C4-2B (cell line): ENCODE data around the gene HIRA.

Experiments
- H3K27ac ChIP-seq: fragments of 450-650 bp; 2 replicates; pipeline ENCODE4 v1.5.1; 2017
- ZFX ChIP-seq: fragments of 450-650 bp; IDR thresholded peaks from 2 replicates; pipeline ENCODE4 v1.6.1; 2017
- TF ChIP-seq, protein P1 (sequence below): fragments of 450-650 bp; conservative IDR thresholded peaks from 2 replicates; pipeline ENCODE4 v1.5.1; 2017; ENCODE audit warnings: mild to moderate bottlenecking

The HIRA gene

DNA sequence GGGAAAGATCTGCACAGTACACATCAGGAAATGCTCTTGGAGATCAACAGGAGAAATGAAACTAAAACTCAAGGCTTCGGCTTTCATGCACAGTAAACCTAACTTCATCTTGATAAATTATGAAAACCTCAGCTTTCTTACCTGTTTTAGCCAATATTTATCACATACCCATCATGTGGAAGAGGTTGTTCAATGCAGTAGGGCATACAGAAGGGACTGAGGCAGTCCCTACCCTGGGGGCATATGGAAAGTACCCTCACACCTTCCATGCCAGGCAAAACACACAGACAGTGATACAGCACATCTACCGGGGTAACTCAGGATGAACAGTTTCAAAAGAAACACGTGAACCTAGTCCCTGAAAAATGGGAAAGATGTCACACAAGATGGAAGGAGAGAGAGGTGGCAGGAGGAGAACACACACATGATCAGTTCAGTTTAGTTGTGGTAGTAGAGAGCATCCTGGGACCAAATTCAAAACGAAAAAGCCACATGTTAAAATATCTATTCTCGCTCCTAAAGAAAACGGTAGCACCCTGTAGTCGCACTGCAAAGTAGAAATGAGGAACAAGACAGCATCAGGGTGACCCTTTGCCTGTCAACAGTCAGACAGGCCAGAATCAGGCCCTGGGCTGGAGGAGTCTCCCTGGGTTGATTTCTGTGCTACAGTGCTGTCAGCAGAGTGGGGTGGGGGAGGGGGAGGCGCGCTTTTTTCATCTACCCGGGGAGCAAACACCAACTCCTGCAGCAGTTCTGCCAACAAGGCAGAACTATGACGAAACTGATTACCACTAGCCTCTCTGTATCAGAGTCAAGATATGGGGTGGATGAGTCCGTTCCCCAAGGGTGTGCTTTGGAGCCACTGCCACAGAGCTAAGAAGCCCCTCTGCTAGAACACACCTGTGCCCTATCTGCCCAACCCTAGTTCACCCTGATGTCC is 1.3 kb downstream of the HIRA start:
- TF ChIP-seq, protein P1, sequence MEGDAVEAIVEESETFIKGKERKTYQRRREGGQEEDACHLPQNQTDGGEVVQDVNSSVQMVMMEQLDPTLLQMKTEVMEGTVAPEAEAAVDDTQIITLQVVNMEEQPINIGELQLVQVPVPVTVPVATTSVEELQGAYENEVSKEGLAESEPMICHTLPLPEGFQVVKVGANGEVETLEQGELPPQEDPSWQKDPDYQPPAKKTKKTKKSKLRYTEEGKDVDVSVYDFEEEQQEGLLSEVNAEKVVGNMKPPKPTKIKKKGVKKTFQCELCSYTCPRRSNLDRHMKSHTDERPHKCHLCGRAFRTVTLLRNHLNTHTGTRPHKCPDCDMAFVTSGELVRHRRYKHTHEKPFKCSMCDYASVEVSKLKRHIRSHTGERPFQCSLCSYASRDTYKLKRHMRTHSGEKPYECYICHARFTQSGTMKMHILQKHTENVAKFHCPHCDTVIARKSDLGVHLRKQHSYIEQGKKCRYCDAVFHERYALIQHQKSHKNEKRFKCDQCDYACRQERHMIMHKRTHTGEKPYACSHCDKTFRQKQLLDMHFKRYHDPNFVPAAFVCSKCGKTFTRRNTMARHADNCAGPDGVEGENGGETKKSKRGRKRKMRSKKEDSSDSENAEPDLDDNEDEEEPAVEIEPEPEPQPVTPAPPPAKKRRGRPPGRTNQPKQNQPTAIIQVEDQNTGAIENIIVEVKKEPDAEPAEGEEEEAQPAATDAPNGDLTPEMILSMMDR, result no peak
- no peak for TF ChIP-seq ZFX
- peak overlapping the region; percentile 89 for H3K27ac ChIP-seq

DNA sequence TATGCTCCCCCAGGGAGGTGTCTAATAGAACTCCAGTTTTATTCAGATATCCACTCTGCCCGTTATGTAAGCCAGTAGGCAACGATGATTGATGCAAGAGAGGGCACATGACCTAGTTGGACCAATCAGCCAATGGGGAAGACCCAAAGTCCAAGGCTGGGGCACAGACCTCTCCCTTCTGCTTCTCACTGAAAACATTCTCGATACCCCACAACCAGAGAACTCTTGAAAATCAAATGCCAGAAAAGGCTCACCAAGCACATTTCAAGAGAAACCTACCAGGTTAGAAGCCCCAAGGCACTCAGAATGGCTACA is 7.4 kb downstream of the HIRA start:
- TF ChIP-seq, protein P1, result no peak
- TF ChIP-seq ZFX, result no peak

DNA sequence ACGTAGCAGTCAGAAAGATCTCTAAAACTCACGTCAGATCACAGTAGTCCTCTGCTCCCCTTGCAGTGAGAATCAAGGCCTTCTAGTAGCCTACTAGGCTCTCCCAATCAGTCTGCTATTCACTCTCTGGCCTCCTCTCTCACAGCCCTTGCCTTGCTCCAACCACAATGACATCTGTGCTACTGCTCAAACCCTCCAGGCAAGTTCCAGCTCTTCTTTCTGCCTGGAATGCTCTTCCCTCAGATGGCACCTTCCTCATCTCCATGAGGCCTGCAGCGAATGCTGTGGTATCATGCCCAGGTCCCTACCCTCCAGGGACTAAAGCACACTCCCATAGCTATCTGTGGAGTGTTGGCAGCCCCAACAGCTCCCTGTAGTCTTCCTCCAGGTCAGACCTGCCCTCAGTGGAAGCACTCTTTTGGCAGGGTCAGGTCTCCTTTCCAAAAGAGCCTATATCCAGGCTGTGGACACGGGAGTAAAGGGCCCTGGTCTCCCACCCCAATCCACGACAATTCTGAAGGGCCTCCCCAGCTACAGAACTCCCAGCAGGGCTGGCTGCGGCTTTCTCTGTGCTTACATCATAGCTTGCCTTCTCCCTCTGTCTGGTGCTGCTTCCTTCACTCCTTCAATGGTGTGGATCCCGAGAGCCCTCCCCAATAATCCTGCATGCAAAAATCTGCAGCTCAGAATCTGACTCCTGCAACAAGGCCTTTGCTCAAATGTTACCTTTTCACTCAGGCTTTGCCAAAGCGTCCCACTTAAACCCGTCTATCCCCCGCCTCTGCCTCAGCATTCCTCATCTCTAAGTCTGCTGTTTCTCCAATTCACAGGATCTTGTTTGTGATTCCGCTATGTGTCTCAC is 8.9 kb downstream of the HIRA start:
- TF ChIP-seq, protein P1, result no peak
- no peak for TF ChIP-seq ZFX

More for the DNA sequence above, 7.4 kb downstream of the HIRA start:
- no peak overlapping the region for H3K27ac ChIP-seq

DNA sequence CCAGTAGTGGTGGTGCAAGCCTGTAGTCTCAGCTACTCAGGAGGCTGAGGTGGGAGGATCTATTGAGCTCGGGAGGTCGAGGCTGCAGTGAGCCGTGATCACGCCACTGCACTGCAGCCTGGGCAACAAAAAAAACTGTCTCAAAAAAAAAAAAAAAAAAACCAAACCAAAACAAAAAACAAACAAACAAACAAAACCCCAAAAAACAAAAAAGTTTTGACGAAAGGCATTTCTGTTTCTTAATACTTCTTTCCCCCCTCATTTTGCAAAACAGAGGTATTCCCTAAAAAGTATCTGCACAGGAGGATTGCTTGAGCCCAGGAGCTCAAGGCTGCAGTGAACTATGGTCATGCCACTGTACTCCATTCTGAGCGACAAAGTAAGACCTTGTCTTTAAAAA is 11.2 kb downstream of the HIRA start:
- TF ChIP-seq ZFX, result no peak
- TF ChIP-seq, protein P1, result no peak

More for the DNA sequence above, 8.9 kb downstream of the HIRA start:
- H3K27ac ChIP-seq, result no peak overlapping the region

DNA sequence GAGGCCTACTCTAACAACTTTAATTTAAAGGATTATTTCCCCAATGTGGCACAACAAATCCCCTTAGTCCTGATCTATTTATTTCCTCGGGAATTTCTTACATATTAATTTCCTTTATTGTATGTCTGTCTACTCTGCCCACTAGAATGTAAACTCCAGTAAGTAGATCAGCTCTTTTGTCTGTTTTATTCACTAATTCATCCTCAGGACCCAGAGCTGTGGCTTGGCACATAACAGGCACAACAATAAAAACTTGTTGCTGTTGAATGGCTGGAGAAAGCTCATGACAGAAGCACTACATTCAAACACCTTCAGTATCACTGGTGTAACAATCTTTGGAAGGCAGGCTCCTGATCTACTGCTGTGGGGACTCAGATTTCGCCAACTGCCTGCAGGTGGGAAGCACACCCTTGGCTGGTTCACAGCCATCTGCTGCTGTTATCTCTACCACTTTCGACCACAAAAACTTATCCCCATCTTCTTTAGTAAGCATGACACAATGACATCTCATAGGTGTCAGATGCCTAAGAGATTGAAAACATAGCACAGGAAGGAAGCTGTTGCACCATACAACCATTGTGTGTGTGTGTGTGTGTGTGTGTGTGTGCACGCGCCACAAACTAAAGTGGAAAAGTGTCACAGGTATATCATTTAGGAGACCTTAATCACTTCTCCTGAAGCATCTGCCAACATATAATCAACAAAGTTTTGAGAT is 11.9 kb downstream of the HIRA start:
- no peak for TF ChIP-seq ZFX
- TF ChIP-seq, protein P1, result no peak
- no peak overlapping the region for H3K27ac ChIP-seq

More for the DNA sequence above, 11.2 kb downstream of the HIRA start:
- H3K27ac ChIP-seq, result no peak overlapping the region

DNA sequence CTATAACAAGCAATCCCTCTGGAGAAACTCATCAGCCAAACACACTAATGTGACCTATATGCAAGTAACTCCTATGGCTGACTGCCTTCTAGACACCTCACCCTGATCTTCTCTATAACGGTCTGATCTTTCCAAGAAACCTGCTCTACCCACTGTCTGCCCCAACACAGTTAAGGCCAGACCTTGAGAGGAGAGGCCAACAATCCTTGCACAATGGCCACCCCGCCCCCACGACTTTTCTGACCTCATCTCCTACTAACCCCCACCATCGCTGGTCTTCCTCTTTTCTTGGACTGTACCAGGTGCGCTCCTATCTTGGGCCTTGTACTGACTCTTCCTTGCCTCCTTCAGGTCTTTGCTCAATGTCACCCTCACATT is 12.5 kb downstream of the HIRA start:
- TF ChIP-seq, protein P1, result no peak
- no peak overlapping the region for H3K27ac ChIP-seq
